ENCODE measurements around the gene KRT15.

DNA sequence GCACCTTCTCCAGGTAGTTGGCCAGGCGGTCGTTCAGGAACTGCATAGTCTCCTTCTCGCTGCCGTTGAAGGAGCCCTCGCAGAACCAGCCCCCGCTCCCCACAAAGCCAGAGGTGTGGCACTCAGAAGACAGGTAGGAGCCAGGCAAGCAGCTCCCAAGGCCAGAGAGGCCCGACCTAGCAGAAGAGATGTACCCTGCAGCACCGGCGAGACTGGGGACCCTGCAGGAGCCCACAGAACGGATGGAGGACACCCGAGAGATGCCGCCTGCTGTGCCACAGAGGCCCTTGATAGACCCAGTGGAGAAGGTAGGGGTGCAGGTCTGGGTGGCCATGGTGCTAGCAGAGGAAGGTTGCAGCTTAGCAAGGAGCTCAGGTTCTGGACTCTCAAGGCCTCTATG, 29.2 kb downstream of the KRT15 start, which contains the start of gene KRT36:
- TF ChIP-seq, protein P1, sequence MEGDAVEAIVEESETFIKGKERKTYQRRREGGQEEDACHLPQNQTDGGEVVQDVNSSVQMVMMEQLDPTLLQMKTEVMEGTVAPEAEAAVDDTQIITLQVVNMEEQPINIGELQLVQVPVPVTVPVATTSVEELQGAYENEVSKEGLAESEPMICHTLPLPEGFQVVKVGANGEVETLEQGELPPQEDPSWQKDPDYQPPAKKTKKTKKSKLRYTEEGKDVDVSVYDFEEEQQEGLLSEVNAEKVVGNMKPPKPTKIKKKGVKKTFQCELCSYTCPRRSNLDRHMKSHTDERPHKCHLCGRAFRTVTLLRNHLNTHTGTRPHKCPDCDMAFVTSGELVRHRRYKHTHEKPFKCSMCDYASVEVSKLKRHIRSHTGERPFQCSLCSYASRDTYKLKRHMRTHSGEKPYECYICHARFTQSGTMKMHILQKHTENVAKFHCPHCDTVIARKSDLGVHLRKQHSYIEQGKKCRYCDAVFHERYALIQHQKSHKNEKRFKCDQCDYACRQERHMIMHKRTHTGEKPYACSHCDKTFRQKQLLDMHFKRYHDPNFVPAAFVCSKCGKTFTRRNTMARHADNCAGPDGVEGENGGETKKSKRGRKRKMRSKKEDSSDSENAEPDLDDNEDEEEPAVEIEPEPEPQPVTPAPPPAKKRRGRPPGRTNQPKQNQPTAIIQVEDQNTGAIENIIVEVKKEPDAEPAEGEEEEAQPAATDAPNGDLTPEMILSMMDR (IDR thresholded peaks at IDR 0.05; ENCODE audit: insufficient read depth, low read depth, low read length), result no peak
- no peak for TF ChIP-seq EZH2 (IDR thresholded peaks at IDR 0.05; ENCODE audit: insufficient read depth, low read length)

All from astrocyte (in vitro differentiated cells and primary cell).